HG02623 (cell line): ENCODE results near the gene GLS2.
"Not testable (repeated sequence)": the region's sequence is repeated elsewhere in the genome, so short reads cannot be mapped to it uniquely, and the experiment has no call there.

ENCODE experiments used
- ATAC-seq: cut with Tn5 transposase; IDR thresholded peaks from one replicate; pipeline ENCODE4 v1.9.1; 2021; ENCODE audit warnings: moderate library complexity; ENCODE audit not compliant: unreplicated experiment

Gene GLS2

DNA sequence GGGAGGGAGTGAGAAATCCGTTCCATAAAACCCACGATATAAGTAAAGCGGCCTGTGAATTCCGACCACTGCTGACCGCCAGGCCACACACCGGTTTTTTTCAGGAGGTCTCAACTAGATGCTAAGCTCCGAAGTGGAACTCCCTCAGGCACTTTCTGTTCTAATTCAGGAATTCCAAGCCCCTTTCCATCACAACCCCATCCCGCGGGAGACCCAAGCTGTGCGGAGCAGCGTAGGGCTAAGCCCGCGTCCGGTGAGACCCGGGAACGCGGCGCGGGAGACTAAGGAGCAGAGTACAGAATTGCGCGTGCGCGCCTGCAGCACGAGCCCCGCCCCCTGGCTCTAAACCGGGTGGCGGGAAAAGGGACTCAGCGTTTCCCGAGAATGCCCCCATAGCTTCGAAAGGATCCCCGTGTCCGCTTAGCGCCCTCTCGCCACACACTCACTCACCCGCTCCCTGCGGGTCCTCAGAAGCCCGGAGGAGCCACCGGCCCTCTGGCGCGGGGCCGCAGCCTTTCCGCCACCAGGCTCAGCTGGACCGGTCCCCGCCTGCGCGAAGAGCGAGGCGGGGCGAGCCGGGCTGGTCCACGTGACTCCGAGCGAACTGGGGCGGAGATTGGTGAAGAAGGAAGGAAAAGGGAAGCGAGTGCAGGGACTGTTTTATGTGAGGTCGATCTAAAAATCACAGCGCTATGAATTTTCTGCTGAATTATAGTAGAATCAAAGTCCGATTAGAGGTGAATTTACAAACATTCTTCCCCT, 38.9 kb downstream of the GLS2 start, which contains the start of gene TIMELESS:
Gene TIMELESS, minus strand, starts transcription at position 567 of the 762 bp plus-strand sequence. CDS start 15,256 bp downstream, outside the sequence.
- peak; percentile 92 for ATAC-seq

DNA sequence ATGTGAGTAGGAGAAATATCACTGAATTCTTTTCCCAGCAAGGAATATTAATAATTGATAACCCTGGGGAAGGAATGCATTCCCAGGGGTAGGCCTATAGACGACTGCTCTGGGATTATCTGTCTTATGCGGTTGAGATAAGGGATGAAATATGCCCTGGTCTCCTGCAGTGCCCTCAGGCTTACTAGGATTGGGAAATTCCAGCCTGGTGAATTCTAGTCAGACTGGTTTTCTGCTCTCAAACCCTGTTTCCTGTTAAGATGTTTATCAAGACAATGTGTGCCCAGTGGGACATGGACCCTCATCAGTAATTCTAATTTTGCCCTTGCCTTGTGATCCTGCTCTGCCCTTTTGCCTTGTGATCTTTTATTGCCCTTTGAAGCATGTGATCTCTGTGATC, 44.8 kb downstream of the GLS2 start:
- not testable (repeated sequence) for ATAC-seq

DNA sequence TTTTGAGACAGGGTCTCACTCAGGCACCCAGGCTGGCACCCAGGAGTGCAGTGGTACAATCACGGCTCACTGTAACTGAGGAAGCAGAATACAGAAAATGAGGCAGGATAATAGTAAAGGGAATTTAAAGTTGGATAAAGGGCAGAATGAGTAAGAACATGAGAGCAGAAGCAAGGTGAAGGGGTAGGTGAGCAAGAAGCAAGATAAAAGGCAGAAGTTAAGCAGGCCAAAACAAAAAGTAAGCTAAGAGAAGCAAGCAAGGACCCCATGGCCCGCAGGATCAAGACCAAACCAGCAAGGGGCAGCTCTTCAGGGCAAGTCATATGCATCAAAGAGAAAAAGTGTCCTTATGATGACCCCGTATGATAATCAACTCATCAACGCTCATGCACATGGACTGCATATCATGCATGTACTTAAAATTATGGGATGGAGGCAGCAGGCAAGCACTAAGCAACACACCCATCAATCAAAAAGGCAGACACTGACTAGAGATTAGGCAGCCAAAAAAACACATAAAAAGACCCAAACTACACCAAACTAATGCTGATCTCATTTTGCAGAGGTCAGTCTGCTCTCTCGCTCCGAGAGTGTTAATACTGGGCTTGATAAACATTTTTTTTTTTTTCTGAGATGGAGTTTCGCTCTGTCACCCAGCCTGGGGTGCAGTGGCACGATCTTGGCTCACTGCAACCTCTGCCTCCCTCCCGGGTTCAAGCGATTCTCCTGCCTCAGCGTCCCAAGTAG, 50.4 kb downstream of the GLS2 start:
- ATAC-seq: no peak

DNA sequence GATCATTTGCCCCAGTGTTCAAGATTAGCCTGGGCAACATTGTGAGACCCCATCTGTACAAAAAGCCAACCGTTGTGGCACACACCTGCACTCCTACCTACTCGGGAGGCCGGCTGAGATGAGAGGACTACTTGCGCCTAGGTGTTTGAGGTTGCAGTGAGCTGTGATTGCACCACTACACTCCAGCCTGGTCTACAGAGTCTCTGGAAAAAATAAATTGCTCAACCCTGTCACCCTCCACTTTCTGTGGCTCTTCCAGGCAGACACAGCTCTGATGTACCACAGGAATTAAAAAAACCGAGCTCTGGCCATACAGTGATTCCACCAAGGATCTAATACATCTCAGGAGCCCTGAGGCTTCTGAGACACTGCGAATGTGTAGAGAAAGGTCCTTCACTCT, 53.1 kb downstream of the GLS2 start:
- no peak for ATAC-seq

DNA sequence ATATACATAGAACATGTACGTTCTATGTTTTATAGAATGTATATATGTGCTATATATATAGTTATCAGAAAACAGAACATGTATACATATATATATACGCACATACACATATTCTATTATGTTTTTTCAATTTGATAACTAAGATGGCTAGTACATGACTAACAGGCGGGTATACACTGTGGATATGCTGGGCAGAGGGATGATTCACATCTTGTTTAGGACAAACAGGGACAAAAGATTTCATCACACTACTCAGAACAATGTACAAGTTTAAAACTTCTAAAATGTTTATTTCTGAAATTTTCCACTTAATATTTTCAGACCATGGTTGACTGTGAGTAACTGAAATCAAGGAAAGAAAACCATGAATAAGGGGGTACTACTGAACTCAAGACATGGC, 56.1 kb downstream of the GLS2 start:
- no peak for ATAC-seq

DNA sequence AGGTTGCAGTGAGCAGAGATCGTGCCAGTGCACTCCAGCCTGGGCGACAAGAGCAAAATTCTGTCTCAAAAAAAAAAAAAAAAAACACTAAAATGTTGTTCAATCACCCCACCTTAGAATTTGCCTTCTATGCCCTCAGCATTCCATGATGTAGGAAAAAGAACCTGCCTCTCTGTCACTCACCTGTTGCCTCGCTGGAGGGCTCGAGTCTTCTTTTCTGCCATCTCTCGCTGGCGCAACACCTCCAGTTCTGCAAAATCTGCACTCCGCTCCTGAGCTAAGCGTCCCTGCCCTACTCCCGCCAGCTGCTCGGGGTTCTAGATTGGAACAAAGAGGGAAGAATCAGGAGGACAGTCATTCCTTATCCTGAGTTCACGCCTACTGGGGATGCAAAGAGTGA, 56.7 kb downstream of the GLS2 start:
- ATAC-seq: no peak

DNA sequence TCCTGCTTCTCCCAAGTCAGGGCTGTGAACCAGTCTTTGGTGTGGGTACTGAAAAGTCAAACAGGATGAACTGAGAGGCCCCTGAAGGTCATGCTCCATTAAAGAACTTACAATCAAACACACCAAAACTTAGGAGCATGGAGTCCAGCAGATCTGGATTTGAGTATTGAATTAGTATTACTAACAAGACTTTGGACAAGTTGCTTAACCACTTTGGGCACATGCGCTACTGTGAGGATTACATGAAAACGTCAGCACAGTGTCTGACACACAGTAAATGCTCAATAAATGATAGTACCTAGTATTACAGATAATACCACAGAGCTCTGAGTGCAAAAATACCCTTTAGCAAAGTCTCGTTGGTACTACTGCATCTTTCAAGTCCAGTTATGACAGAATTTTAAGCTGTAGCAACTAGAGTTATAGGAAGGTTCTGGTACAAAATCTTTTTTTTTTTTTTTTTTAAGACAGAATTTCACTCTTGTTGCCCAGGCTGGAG, 62.0 kb downstream of the GLS2 start:
- no peak for ATAC-seq

DNA sequence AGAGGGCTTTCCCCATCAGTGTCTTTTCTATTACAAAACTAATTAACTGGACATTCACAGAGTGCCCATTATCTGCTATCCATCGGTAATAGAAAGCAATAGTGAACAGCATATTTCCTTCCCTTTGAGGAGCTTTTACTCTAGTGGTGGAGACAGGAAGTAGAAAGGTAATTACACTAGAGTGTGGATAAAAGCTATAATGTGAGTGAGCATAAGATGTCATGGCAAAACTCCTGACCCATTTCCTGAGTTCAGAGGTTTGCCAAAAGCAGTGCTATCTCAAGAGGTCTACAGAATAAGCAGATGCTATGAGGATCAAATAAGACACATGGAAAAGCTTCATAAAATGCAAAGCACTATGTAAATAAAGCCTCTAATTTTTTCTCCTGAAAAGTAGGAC, 62.8 kb downstream of the GLS2 start:
- no peak for ATAC-seq
